Measurements from ENCODE around the gene BLTP3B. TPM values are rescaled to one million over a fixed set of nuclear protein-coding genes. Genes with fewer than 3 reads are reported as not detected.
A peak's percentile ranks its signal among the peaks of the same experiment; 100 is the strongest.
"Not testable (repeated sequence)": the region's sequence is repeated elsewhere in the genome, so short reads cannot be mapped to it uniquely, and the experiment has no call there.

The BLTP3B gene
- 9.3 TPM for total RNA-seq
- long read RNA-seq, full-length matches to known transcripts = 4 of 6 reads
- long read RNA-seq, partial matches to known transcripts = 1 of 6 reads
- long read RNA-seq, other reads (novel, unspliced or antisense) = 1 of 6 reads

- peak; percentile 96 for DNase-seq
- peak; percentile 99 for ATAC-seq (ENCODE audit: poor library complexity)
- intact Hi-C loops (cut with DNase I) = no loop called here
These were observed at the start of gene BLTP3B for GRCh38 chr12:100142851-100143559. BLTP3B (minus strand) TSS chr12:100142874; CDS start chr12:100142635, 239 bp downstream.

GRCh38 chr12:100189636-100190394 lies 47.1 kb upstream of the BLTP3B start:
- peak; percentile 41 for ATAC-seq (ENCODE audit: poor library complexity)
- no peak for DNase-seq
- intact Hi-C loops (cut with DNase I) = no loop called here

- intact Hi-C loops (cut with DNase I); ATAC-seq (ENCODE audit: poor library complexity); DNase-seq: not testable (repeated sequence)
These were observed 46.4 kb upstream of the BLTP3B start for GRCh38 chr12:100188888-100189635.

- ATAC-seq (ENCODE audit: poor library complexity) (no peak), DNase-seq (no peak)
- intact Hi-C loops (cut with DNase I) = no loop called here
These were observed 45.3 kb upstream of the BLTP3B start for GRCh38 chr12:100187857-100188519.

DNA sequence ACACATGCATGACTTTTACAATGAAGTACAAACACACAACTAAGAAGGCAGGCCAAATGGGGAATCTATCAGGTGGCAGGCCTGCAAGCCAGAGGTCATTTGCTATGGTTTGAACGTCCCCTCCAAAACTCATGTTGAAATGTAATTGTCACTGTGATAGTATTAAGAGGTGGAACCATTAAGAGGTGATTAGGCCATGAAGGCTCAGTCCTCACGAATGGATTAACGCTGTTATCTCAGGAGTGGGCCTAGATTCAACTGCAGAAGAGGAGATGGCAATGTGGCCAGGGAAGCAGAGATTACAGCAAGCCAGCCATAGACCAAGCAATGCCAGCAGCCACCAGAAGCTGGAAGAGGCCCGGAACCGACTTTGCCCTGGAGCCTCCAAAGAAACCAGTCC lies 44.4 kb upstream of the BLTP3B start:
- intact Hi-C loops (cut with DNase I) = no loop called here
- no peak for DNase-seq
- peak; percentile 55 for ATAC-seq (ENCODE audit: poor library complexity)

DNA sequence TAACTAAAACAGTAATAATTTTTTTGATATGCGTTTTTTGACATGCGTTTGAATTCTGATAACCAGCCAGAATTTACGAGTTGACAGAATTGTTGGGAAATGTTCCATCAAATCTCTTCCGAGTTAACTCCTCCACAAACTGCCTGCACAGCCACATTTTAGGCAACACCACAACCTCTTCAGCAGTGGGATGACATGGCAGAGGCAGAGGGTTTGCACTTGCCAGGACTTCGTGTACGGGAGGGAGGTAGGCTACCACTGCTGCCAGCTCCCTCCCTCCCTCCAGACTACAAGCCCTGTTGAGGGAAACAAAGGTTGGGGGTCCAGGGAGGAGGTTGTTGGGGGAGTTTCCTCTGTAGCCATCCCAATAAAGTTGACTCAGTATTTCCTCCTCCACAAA lies 43.4 kb upstream of the BLTP3B start:
- peak; percentile 38 for ATAC-seq (ENCODE audit: poor library complexity)
- no peak for DNase-seq

DNA sequence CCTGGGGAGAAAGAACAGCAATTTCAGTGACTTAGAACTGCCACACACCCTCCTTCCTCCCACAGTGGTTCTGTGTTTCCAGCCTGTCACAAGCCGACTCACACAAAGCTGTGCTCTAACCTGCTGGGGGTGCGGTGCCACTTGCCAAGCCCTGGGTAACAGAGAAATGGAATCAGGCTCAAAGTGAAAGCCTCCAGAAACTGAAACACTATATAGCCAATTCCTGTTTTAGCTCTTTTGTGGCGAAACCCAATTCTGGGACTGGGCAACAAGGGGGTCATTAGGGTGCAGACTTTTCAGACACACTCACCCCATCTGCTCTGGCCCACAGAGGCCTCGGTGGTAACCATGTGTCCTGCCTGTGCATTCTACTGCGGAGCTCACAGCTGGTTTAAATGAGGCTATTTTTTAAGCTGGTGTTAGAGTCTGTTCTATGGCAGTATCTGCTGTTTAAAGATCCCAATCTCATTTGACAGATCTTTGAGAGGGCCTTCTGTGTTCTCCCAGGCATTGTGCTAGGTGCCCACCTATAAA lies 42.8 kb upstream of the BLTP3B start:
- DNase-seq (no peak), ATAC-seq (ENCODE audit: poor library complexity) (peak; percentile 18)
- intact Hi-C loops (cut with DNase I) = no loop called here

More for the DNA sequence above, 43.4 kb upstream of the BLTP3B start:
- intact Hi-C loops (cut with DNase I) = no loop called here

DNA sequence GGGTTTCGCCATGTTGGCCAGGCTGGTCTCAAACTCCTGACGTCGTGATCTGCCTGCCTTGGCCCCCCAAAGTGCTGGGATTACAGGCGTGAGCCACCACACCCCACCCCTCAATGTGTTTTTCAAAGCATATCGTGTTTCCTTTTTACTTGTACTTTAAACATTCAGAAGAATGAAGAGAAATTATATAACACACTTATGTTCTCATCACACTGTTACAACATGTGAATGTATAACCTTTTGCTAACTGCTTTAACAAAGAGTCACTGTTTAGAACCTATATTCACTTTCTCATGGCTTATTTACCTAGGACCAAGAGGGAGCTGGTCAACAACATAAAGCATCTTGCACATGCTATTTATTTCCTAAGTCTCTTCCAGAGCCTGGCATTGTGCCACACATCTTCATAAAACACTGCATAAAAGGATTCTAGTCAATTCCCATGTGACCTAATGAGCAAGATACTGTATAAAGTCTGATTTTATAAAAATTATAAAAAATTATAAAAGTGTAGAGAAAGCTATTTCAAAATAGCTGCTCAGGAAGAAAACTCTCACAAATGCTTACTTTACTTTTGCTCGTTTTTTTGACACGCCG lies 42.0 kb upstream of the BLTP3B start:
- intact Hi-C loops (cut with DNase I) = no loop called here
- DNase-seq (no peak), ATAC-seq (ENCODE audit: poor library complexity) (no peak)

- ATAC-seq (ENCODE audit: poor library complexity) = no peak
These were observed 36.6 kb upstream of the BLTP3B start for GRCh38 chr12:100179252-100179651.

GRCh38 chr12:100176493-100176892 lies 33.8 kb upstream of the BLTP3B start:
- DNase-seq; intact Hi-C loops (cut with DNase I); ATAC-seq (ENCODE audit: poor library complexity): not testable (repeated sequence)

More at GRCh38 chr12:100179252-100179651, 36.6 kb upstream of the BLTP3B start:
- intact Hi-C loops (cut with DNase I) = no loop called here
- DNase-seq = no peak

- DNase-seq = no peak
- no peak for ATAC-seq (ENCODE audit: poor library complexity)
- intact Hi-C loops (cut with DNase I) = no loop called here
These were observed 31.8 kb upstream of the BLTP3B start for GRCh38 chr12:100174495-100174894.

DNA sequence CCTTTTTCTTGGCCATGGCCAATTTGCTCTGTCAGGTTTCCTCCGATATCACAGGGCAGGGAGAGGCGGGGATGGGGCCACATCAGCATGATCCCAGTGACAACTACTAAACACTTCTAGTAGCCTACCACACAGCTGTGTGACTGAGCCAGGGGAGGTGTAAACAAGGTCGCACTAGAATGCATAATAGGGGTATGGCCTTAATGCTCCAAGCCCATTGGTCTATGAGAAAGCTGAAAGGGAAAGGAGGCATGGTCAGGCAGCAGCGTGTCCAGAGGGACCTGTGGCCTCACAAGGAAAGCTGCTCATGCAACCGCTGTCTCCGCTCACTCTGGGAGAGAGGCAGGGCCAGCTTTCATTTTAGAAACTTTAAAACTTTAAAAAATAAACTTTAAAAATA lies 30.4 kb upstream of the BLTP3B start:
- intact Hi-C loops (cut with DNase I) = no loop called here
- ATAC-seq (ENCODE audit: poor library complexity) (no peak), DNase-seq (no peak)

DNA sequence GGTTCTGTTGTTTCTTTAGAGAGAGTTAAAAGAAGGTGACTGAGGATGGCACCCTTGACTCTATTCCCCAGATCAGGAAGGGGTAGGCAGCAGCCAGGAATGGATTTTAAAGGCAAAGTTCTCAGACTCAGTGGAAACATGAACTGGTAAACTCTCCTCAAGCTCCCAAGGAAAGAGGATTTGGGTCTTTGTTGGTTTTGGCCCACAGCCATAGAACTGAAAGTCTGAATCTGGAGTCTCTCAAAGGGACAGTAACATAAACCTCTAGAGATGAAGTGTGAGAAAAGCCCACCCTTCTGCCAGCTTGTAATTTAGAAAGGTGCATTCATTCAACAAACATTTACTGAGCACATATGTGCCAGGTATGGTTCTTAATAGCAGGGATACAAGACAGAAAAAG lies 28.6 kb upstream of the BLTP3B start:
- DNase-seq (no peak), ATAC-seq (ENCODE audit: poor library complexity) (no peak)
- intact Hi-C loops (cut with DNase I) = no loop called here

- intact Hi-C loops (cut with DNase I) = no loop called here
- no peak for DNase-seq
- ATAC-seq (ENCODE audit: poor library complexity) = no peak
These were observed 27.7 kb upstream of the BLTP3B start for GRCh38 chr12:100170313-100170858.

DNA sequence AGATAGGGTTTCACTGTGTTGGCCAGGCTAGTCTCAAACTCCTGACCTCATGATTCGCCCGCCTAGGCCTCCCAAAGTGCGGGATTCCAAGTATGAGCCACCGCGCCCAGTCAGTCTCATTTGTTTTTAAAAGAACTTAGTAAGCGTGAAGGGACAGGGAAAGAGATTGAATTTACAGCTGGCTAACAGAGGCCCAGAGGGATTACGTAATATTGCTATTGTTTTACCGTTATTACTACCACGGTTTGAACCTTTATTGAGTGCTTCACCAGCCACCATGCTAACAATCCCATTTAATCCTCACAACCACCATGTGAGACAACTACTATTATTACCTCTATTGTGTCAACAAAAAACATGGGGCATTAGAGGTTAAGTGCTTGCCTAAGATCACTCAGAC lies 26.7 kb upstream of the BLTP3B start:
- ATAC-seq (ENCODE audit: poor library complexity) (no peak), DNase-seq (no peak)
- intact Hi-C loops (cut with DNase I) = no loop called here

DNA sequence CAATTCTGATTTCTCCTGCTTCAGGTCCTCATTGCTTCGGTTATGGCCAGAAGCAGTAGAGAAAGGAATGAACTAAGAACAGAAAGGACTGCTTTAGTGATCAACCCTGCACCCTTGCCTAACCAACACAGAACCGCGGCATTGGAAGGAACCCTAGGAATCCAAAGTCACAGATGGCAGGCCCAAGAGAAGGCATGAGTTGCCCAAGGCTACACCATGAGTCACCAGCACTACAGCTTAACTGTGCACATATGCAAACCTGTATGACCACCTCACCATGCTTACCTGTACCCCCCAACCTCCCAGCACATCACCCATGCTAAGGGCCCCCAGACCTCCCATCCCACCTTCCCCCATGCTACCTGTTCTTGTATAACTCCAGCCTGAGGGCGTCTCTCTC lies 25.9 kb upstream of the BLTP3B start:
- DNase-seq (no peak), ATAC-seq (ENCODE audit: poor library complexity) (no peak)
- intact Hi-C loops (cut with DNase I) = no loop called here

- no peak for DNase-seq
- intact Hi-C loops (cut with DNase I) = no loop called here
These were observed 23.6 kb upstream of the BLTP3B start for GRCh38 chr12:100166232-100166631.

GRCh38 chr12:100165356-100165755 lies 22.7 kb upstream of the BLTP3B start:
- intact Hi-C loops (cut with DNase I) = no loop called here
- ATAC-seq (ENCODE audit: poor library complexity) = no peak
- no peak for DNase-seq

More at GRCh38 chr12:100166232-100166631, 23.6 kb upstream of the BLTP3B start:
- no peak for ATAC-seq (ENCODE audit: poor library complexity)
